GM18517 (cell line): Measurements from ENCODE around the gene POLRMT.
"Not testable (repeated sequence)": the region's sequence is repeated elsewhere in the genome, so short reads cannot be mapped to it uniquely, and the experiment has no call there.

ENCODE experiments used
- ATAC-seq: cut with Tn5 transposase; IDR thresholded peaks from one replicate; pipeline ENCODE4 v1.9.1; 2021; ENCODE audit warnings: mild to moderate bottlenecking, moderate library complexity; ENCODE audit not compliant: unreplicated experiment

The POLRMT gene

DNA sequence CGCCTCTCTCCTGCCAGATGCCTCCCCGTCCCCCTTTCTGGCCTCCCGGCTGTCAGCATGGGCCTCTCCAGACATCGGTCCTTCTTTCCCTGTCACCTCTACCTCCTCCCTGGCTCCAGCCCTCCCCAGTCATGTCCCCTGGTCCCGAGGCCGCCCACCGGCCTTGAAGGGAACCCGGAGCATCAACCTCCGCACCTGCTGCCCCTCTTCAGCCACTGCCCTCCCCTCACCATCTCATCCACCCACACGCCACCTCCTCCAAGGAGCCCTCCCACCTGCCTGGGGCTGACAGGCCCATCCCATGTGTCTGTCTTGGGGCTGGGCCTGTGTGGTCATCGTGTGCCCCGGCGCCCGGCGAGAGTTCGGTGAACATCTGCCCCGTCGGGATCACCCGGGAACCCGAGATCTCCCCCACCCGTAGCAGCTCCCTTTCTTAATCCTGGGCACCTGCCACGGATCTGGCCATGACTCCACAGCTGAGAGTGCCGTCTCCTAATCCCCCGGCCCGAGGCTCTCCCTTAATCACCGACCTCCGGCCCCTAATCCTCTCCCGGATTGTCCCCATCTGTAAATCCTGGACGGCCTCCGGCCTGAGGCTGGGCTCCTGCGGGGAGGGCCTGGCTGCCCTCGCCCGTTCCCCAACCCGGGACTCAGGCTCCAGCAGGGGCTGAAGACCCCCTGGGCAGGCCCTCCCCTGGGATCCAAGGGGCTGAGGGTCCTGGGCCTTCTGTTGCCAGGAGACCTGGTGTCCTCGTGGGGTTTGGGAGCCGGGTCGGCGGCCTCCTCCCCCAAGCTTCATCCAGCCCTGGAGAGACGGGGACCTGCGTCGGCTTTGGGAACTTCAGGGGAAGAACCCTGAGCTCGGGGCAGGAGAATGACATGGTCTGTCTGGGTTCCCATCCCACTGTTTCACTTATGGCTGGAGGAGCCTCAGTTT is 37.7 kb downstream of the POLRMT start:
- ATAC-seq = no peak

DNA sequence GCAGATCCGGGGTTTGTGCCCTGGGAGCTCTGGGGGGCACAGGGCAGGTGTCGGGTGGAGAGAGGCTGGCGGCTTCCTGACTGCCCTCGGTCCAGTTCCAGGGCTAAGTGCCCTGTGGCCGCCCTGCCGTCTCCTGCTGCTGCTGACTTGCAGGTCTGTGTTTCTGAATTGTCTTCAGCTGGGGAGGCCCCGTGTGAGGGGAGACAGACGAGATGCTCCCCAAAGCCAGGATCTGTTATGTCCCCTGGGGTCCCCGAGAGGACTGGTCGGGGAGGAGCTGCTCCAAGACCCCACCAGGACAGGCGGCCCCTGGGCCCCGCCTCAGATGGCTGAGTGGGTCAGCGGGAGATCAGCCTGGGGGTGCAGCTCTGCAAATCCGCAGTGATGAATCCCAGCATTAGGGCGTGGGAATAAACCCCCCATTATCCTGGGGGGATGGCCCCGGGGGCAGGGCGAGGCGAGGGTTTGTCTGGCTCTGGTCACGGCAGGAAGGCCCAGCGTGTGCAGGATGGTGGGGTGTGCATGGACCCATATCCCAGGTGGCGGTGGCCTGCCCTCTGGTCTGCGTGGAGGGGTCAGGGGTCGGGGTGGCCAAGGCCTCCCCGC is 39.0 kb downstream of the POLRMT start:
- no peak for ATAC-seq

DNA sequence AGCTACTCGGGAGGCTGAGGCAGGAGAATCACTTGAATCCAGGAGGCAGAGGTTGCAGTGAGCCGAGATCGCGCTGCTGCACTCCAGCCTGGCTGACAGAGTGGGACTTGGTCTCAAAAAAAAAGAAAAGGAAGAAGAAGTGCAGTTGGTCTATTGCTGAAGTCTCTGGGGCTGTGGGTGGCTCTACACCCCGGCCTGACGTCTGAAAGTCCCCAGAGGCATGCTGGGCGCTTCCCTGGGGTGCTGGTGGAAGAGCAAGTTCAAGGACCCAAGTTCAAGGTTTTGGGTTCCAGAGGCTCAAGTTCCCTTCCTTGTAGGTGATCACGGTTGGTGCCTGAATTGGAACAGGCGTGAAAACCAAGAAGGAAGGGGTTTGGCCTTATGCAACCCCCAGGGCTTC is 39.8 kb downstream of the POLRMT start:
- no peak for ATAC-seq

DNA sequence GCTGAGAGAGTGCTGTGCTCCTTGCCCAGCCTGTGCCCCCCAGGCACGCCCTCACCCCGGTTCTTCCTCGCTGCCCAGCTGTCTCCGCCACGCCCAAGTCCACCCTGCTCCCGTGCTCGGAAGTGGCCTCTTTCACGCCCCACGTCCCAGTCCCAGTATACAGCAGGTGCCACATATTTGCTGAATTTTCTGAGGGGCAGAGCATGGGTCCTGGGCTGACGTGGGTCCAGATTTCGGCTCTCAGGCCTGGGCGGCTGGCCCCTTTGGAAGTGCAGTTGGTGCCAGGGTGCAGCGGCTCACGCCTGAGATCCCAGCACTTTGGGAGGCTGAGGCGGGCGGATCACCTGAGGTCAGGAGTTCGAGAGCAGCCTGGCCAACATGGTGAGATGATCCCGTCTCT is 40.3 kb downstream of the POLRMT start:
- ATAC-seq = no peak

DNA sequence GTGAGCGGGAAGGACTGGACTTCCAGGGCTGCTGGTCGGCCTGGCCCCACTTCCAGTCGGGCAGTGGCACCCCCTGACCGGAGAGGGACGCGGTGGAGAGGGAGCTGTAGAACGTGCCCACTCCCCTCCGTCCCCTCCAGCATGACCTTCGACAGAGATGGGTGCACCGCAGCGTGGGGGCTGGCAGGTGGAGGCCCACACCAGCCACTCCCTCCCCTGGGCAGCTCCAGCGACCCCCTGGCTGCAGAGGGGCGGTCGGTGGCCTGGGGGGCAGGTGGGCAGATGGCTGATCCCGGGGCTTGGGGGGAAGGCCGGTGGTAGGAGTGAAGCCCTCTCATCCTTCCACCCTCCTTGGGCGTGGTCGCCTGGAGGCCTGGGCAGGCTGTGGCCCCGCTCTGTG is 41.2 kb downstream of the POLRMT start:
- no peak for ATAC-seq

DNA sequence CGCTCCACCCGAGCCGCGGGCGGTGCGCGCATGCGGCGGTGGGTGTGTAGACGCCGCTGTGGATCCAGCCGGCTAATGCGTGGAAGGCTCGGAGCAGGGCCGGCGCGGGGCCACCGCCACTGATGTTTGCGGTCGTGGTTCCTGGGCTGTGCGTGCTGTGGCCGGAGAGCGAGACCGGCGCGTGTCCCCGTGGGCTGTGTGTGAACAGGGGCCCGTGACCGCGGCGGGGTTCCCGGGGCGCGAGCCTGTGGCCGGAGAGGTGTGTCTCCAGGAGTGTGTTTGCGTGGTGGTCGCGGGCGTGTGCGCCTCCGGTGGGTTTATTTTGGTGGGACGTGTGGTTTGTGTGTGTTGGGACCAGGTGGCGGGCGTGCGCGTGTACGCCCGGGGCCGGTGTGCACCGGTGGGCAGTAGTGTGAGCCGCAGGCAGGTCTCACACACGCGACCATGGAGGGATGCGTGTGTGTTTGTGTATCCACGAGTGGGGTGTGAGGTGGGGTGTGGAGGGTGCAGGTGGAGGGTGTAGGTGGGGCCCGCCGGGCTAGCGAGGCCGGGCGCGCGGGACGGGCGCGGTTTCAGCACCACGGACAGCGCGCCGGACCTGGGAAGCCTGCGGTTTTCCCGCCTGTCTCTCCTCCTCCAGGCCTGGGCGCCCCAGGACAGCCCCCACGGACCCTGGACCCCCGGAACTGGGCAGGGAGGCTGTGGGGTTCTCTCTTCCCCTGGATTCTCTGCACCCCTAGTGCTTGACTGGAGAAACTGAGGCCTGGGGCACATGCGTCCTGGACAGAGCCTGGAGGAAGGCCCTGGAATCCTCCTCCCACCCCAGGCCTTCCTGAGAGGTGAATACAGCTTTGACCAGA is 42.0 kb downstream of the POLRMT start:
- no peak for ATAC-seq

DNA sequence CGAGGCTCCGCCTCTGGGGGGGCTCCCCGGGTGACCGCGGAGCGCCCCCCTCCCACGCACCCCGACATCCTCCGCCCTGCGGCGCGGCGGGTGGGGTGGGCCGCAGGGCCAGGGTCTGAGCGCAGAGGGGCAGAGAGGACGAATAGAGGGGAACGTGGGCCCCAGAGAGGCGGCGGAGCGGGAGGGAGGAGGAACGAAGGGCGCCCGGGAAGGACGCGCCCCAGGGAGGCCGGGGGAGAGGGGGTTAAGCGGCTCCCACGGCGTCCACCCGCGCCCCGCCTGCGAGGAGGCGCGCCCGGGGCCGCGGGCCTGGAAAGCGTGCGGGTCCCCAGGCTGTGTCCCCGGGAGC is 42.6 kb downstream of the POLRMT start:
- no peak for ATAC-seq

DNA sequence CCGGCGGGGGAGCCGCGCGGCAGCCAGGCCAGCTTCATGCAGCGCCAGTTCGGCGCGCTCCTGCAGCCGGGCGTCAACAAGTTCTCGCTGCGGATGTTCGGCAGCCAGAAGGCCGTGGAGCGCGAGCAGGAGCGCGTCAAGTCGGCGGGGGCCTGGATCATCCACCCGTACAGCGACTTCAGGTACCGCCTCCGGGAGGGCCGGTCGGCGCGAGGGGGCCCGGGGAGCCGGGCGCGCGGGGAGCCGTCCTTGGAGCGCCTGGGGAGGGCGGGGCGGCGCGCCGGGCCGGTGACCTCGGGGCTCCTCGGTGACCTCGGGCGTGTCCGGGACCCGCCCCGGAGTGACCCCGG is 43.0 kb downstream of the POLRMT start:
- ATAC-seq = no peak

DNA sequence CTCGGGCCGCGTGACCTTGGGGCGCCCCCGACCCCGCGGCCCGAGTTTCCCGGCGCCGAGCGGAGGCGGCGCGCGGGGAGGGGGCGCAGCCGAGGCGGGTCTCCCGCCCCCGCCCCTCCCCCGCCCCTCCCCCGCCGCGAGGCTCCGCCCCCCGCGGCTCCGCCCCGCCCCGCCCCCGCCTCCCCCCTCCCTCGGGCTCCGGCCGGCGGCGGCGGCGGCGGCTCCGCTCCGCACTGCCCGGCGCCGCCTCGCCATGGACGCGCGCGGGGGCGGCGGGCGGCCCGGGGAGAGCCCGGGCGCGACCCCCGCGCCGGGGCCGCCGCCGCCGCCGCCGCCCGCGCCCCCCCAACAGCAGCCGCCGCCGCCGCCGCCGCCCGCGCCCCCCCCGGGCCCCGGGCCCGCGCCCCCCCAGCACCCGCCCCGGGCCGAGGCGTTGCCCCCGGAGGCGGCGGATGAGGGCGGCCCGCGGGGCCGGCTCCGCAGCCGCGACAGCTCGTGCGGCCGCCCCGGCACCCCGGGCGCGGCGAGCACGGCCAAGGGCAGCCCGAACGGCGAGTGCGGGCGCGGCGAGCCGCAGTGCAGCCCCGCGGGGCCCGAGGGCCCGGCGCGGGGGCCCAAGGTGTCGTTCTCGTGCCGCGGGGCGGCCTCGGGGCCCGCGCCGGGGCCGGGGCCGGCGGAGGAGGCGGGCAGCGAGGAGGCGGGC is 43.5 kb downstream of the POLRMT start, which contains the start of gene HCN2:
TSS of gene HCN2 (plus strand) at position 189 of the 703 bp plus-strand sequence. CDS start at position 254, 65 bp downstream.
- ATAC-seq = no peak

DNA sequence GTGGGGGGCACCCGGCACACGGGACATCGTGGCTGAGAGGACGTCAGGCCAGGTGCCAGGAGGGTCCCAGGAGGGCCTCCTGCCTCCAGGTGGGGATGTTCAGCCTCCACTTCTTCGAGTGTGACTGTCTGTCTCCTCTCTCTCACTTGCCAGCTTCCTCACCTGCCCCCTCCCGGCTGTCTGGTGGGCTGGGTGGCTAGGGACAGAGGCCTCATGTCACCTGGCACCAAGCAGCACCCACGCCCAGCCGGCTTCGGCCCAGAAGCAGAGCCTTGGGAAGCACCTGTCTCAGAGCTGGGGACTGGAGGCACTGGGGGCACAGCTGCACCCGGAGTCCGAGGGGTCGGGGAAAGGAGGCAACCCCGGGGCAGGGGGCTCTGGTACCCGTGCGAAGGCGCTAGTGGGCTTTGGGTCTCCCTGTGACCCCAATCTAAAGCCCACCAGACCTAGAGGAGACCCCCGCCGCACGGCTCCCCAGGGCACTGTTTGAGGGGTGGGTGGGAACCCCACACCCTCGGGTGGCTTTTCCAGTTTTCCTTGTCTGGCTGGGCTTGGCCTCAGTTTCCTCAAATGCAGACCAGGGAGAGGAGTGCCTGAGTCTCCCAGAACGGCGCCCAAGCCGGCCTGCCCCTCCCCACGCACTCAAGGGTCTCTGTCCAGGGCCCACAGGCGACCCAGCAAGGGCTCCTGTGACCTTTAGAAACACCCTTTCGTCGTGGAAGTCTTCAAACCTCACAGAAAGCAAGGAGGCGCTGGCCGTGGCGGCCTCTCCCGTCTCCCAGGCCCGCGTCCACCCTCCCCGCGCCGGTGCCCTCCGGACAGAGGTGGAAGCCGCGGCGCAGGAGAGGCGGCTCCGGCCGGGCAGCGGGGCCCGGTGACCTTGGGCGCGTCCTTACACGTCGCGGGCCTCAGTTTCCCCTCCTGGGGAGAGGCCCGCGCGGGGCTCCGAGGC is 44.3 kb downstream of the POLRMT start:
- ATAC-seq = no peak

DNA sequence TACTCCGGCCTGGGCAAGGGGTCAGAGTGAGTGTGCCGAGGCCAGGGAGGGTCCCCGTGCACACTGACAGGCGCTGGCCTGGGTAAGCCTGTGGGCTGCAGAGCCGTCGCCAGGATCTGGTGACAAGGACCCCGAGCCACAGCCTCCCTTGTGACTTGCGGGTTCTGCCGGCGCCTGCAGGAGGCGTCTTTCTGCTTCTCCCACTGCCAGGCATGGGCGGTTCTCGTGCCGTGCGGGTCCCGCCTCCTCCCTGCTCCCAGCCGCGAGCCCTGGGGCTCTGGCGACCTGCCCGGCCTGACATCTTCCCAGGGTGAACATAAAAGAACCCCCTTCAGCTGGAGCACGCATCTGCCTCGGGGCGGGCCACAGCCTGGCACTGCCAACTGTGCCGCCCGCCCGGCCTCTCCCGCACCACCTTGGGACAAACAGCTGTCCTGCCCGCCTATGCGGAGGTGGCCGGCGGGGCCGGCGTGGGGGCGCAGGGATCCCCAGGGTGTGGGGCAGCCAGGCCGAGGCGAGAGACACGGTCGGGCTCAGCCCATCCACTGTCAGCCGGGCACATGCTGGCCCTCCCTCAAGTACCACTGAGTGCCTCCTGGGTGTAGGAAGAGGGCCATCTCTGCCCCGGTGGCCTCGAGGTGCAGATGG is 45.1 kb downstream of the POLRMT start:
- ATAC-seq = no peak

DNA sequence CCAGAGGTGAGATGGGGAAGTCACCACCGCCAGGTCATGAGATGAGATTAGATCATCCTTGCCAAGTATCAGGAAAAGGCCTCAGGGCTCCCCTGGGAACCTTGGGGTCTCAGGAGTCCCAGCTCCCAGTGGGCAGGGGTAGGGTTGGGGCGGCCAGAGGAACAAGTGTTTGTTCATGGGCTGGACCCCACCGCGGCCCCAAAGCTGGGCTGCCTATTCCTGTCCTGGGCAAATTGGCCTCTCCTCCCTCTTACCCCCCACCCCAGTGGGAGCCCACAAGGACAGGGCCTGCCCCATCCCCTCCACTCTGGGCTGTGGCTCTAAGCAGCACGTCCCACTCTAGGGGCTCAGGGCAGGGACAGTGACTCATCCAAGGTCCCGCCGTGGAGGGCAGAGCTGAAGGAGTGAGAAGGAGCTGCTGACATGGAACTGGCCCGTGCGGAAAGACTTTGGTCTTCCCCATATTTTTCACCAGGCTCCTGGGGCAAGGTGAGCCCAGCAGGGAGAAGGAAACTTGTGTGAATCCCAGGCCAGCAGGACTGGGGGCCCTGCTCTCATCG is 47.7 kb downstream of the POLRMT start:
- no peak for ATAC-seq

DNA sequence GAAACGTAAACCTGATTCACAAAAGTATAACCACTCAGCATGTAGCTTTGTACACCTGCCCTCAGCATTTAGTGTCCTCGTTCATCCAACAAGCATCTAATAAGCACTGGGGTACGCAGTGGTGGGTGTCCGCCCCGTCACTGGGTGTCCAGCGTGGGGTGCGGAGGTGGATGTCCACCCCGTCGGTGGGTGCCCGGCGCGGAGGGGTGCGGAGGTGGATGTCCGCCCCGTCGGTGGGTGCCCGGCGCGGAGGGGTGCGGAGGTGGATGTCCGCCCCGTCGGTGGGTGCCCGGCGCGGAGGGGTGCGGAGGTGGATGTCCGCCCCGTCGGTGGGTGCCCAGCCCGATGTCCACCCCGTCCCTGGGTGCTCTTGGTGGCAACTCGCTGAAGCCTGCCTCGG is 48.2 kb downstream of the POLRMT start:
- ATAC-seq = not testable (repeated sequence)

DNA sequence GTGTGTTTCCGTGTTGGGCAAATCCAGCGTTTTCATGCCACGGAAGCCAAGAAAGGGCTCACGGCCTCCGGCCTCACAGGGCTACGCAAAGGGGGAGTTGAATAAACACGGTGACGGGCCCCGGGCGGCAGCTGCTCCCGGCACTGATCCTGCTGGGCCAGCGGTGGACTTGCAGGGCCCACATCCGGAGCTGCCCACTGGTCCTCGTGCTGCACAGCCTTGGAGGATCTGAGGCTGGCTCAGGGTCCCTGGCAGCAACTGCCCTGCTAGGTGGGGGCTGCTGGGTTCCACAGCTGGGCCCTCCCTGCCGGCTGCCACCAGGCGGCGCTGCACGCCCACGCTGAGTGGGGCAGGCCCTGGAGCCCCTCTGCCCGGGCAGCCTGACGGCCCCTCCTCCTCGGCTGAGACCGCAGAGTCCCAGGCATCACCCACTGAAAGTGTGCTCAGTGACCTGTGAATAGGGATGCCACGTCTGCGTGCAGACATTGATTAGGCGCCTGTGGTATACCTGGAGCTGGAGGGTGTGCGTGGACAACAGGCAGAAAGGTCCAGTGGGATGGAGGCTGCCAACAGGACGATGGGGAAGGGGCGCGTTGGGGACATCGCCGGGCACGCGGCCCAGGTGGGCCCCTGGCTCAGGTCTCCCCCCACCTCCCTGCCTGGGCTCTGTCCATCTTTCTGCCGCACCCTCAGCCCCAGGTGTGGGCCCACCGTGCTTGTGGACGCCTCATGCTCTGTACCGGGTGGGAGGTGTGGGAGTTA is 48.9 kb downstream of the POLRMT start:
- no peak for ATAC-seq

DNA sequence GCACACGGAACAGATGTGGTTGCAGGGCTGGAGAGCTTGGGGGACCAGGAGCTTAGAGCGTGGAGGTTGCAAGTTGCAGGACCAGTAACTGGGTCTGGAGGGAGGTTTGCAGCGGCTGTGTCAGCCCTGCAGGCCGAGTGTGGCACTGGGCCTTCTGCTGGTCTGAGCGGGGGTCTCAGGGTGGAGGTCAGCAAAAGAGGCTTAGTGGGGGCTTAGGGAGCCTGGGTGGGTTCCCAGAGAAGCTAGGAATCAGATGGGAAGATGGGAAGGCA is 49.4 kb downstream of the POLRMT start:
- ATAC-seq = no peak

DNA sequence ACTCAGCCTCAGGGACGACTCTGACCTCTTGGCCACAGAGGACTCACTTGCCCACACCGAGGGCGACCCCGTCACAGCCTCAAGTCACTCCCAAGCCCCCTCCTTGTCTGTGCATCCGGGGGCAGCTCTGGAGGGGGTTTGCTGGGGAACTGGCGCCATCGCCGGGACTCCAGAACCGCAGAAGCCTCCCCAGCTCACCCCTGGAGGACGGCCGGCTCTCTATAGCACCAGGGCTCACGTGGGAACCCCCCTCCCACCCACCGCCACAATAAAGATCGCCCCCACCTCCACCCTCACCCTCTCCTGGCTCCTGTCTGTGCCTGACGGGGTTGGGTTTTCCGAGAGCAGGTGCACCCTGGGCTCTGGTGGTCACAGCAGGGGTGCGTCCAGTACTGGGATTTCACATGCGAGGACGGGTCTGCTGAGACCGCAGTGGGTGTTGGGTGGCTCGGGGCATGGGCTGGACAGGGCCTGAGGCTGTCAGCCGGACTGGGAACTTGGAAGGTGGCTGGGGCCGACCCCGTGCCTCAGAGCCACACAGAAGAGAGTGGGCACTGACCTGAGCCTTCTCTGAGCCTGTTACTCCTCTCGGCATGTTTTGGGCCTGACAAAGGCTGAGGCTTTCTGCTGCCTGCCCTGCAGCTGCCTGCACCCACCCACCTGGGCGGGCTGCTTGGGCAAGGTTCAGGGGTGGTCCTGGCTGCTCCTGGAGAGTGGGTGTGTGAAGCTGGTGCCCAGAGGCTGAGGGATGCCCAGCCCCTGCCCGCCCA is 50.0 kb downstream of the POLRMT start:
- no peak for ATAC-seq

DNA sequence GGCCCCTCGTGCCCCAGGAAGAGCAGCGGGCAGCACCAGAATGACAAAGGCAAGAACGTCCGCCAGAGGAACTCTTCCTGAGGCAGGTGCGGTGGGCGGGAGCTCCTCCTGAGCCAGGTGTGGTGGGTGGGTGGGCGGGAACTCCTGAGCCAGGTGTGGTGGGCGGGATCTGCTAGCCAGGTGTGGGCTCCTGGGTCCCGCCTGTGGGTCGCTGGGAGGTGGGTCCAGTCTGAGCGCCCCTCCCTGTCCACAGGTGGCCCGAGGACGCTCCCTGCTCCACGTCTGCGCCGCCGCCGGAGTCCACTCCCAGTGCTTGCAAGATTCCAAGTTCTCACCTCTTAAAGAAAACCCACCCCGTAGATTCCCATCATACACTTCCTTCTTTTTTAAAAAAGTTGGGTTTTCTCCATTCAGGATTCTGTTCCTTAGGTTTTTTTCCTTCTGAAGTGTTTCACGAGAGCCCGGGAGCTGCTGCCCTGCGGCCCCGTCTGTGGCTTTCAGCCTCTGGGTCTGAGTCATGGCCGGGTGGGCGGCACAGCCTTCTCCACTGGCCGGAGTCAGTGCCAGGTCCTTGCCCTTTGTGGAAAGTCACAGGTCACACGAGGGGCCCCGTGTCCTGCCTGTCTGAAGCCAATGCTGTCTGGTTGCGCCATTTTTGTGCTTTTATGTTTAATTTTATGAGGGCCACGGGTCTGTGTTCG is 50.7 kb downstream of the POLRMT start:
- no peak for ATAC-seq
